Effector memory CD8-positive, alpha-beta T cell (primary cell): ENCODE data around the gene REX1BD.
"Not testable (repeated sequence)": the region's sequence is repeated elsewhere in the genome, so short reads cannot be mapped to it uniquely, and the experiment has no call there.

Source experiments
- ATAC-seq: fragments of 150-1000 bp; cut with Tn5 transposase; replicated peaks from 2 replicates; pipeline ENCODE4 v1.10.0; 2021; ENCODE audit warnings: mild to moderate bottlenecking, moderate library complexity
- DNase-seq, 3 experiments: peaks; one replicate each; pipeline ENCODE4 v3.0.0; 2021
- H3K27ac Mint-ChIP-seq, 2 donors: one replicate each; pipeline ENCODE4 v1.8.0; 2022; ENCODE audit warnings: mild to moderate bottlenecking in 2 of 2, mixed read lengths in 2 of 2, moderate library complexity in 2 of 2
- H3K27me3 Mint-ChIP-seq, 2 donors: one replicate each; pipeline ENCODE4 v1.8.0; 2022; ENCODE audit warnings: mixed read lengths in 2 of 2
- H3K36me3 Mint-ChIP-seq: one replicate; pipeline ENCODE4 v1.8.0; 2022; ENCODE audit warnings: mild to moderate bottlenecking, moderate library complexity, mixed read lengths; ENCODE audit not compliant: insufficient read depth
- H3K4me1 Mint-ChIP-seq, 2 donors: one replicate each; pipeline ENCODE4 v1.8.0; 2022; ENCODE audit warnings: low read depth in 2 of 2, mixed read lengths in 2 of 2
- H3K4me3 Mint-ChIP-seq, 2 donors: one replicate each; pipeline ENCODE4 v1.8.0; 2022; ENCODE audit warnings: mild to moderate bottlenecking in 2 of 2, mixed read lengths in 2 of 2, moderate library complexity in 2 of 2
- H3K9me3 Mint-ChIP-seq, 2 donors: one replicate each; pipeline ENCODE4 v1.8.0; 2022; ENCODE audit warnings: mixed read lengths in 2 of 2

REX1BD gene

DNA sequence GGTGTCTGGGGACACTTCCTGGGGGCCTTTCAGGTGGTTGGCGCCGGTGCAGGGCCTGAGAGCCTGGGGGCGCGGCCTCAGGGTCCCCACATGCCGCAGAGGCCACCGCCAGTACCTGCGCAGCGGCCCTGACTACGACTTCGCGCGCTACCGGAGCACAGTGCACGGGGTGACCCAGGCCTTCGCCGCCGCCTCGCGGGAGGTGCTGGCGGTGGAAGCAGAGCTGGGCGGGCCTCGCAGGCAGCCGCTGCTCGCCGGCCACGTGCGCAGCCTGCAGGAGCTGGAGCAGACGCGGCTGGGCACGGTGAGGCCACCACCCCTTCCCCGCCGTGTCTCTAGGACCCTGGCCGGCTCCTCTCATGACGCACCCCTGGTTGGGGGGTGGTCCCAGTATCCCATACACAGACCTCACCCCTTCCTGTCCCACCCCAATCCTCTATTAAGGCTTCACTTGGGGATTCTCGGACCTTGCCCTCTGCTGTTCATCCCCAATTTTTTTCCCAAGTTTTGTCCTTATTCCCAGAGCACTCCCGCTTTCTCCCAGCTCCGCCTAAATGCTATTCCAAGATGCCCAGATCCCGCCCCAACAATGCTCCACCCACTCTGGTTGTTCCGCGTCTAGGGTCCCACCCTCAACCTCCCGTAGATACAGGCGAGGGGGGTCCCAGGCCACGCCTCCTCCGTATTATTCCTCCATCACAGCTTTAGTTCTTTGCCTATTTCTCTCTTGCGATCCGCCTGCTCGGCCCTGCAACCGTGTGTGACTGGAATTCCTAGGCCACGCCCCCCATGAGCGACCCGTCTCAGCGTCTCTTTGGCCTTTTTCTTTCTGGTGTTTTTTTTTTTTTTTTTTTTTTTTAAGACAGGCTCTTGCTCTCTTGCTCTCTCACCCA, 1.0 kb downstream of the REX1BD start:
- Mint-ChIP-seq H3K9me3 (no peaks in the 10 kb centered on the region), H3K36me3 (peaks cover 37% of the 10 kb centered on the region), H3K27me3 (no peaks in the 10 kb centered on the region), H3K4me3 (peak overlapping the region; percentile 82 to 84), H3K27ac (peak overlapping the region; percentile 83 to 95), H3K4me1 (peaks cover 14 to 29% of the 10 kb centered on the region in 2 donors)
- peak; percentile 69 for ATAC-seq
- peak; percentile 73 to 80 (median 75) for DNase-seq

DNA sequence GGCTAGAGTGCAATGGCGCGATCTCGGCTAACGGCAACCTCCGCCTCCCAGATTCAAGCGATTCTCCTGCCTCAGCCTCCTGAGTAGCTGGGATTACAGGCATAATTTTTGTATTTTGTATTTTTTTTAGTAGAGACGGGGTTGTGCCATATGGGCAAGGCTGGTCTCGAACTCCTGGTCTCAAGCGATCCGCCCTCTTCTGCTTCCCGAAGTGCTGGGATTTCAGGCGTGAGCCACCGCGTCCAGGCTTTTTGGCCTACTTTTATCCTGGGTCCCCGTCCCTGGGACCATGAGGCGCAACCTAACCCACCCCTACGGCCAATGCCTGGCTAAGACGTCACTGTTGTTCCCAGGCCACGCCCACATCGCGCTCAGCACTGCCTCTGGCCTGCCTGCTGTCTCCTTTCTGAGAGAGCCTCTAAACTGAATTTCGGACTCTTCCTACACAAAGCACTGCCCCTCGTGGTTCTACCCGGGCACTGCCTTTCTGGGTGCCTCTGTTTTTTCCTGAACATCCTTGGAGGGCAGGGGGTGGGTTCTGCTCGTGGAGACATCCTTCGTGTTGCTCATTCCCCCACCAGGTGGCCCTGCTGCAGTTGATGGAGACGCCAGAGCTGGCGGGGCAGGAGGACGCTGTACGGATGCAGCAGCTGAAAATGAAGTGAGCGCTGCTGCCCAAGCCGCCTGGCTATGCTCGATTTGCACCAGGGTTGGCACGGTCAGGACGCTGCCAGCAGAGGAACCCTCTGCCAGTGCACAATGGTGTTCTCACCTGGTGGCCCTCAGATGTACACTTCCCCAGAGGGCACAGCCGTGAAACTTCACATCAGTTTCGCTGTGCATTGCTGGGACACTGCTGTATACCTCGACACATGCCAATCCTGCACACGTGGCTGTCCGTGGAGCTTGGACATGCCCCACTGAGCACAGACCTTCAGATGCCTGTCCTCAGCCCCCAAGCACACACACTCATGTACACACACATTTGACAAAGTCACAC, 2.0 kb downstream of the REX1BD start:
- Mint-ChIP-seq H3K27me3 (no peaks in the 10 kb centered on the region), H3K4me1 (peaks cover 17 to 31% of the 10 kb centered on the region in 2 donors), H3K27ac (peak overlapping the region in 1 of 2 donors; percentile 95), H3K36me3 (peaks cover 35% of the 10 kb centered on the region), H3K4me3 (peak overlapping the region; percentile 82 to 84), H3K9me3 (no peaks in the 10 kb centered on the region)
- DNase-seq (no peak), ATAC-seq (no peak)

DNA sequence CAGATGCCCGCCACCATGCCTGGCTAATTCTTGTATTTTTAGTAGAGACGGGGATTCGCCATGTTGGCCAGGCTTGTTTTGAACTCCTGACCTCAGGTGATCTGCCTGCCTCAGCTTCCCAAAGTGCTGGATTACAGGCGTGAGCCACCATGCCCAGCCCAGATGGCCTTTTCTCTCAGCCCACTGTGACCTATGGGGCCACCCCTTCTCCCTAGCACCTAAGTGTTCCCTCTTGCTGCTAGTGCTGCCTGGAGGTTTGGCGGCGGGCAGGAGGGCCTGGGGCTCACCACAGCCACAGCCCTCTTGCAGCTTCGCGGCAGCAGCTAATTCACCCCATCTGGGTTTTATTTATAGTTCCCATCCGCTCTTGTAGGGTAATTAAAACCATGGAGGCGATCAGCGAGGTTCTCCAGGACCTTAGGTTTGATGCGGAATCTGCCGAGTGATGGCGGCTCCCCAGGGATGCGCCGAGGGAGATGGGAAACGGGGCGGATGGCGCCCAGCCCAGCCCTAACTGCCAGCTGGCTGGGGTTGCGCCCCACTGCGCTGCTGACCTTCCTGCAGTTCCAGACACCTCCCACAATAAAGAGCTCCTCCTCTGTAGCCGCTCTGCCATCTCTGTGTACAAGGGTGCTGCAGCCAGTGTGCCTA, 3.3 kb downstream of the REX1BD start:
- no peak for DNase-seq
- Mint-ChIP-seq H3K27me3 (no peaks in the 10 kb centered on the region), H3K36me3 (peaks cover 36% of the 10 kb centered on the region), H3K27ac (no peak overlapping the region), H3K9me3 (no peaks in the 10 kb centered on the region), H3K4me1 (peaks cover 23 to 34% of the 10 kb centered on the region in 2 donors), H3K4me3 (peak overlapping the region; percentile 44 to 45)
- ATAC-seq: no peak

DNA sequence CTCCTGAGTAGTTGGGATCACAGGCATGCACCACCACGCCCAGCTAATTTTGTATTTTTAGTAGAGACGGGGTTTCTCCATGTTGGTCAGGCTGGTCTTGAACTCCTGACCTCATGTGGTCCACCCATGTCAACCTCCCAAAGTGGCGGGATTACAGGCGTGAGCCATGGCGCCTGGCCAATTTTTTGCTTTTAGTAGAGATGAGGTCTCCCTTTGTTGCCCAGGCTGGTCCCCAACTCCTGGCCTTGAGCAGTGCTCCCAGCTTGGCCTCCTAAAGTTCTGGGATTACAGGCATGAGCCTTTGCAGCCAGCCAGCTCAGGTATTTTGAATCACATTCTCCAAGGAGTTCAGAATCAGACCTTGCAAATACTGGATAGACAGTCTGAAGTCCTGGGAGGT, 4.1 kb downstream of the REX1BD start:
- H3K27ac Mint-ChIP-seq, ATAC-seq, H3K9me3 Mint-ChIP-seq: not testable (repeated sequence)

DNA sequence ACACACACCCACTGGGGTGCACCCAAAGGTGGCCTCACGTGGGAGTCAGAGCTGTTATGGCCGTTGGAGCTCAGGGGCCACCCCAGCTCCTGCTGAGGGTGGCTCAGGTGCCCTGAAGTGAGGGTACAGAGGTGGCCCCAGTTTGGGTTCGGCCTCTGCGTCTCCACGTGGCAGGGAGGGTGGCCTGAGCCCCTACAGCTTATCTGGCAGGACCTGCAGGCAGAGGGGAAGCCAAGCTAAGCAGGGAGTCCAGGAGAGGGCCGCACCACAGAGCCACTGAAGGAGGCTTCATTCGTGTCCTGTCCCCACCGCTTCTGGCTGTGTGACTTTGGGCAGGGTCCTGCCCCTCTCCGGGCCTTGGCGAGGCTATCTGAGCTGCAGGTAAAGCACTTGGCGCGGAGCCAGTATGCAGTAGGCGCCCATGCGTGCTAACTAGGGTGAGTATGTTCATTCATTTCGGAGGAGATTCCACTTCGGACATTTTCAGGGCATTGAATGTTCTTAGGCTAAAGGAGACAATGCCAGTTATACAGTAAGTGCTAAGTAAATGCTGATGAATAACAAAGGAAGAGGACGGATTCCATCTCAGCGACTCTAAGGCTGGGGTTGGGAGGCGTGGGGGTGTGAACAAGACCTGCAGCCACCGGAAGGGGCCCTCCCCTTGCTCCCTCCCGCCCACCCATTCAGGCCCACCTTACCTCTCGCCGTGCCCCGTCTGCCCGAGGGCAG, 4.9 kb downstream of the REX1BD start:
- Mint-ChIP-seq H3K9me3 (no peaks in the 10 kb centered on the region), H3K4me3 (peak overlapping the region; percentile 59 to 68), H3K36me3 (peaks cover 32% of the 10 kb centered on the region), H3K4me1 (peaks cover 18 to 25% of the 10 kb centered on the region in 2 donors), H3K27ac (peak overlapping the region in 1 of 2 donors; percentile 35), H3K27me3 (peaks cover 0 to 5% of the 10 kb centered on the region in 2 donors)
- ATAC-seq (no peak), DNase-seq (no peak)

More for the DNA sequence above, 4.1 kb downstream of the REX1BD start:
- H3K27me3 Mint-ChIP-seq, DNase-seq, H3K4me3 Mint-ChIP-seq: not testable (repeated sequence)
- Mint-ChIP-seq H3K36me3 (peaks cover 36% of the 10 kb centered on the region), H3K4me1 (peaks cover 24 to 32% of the 10 kb centered on the region in 2 donors)

DNA sequence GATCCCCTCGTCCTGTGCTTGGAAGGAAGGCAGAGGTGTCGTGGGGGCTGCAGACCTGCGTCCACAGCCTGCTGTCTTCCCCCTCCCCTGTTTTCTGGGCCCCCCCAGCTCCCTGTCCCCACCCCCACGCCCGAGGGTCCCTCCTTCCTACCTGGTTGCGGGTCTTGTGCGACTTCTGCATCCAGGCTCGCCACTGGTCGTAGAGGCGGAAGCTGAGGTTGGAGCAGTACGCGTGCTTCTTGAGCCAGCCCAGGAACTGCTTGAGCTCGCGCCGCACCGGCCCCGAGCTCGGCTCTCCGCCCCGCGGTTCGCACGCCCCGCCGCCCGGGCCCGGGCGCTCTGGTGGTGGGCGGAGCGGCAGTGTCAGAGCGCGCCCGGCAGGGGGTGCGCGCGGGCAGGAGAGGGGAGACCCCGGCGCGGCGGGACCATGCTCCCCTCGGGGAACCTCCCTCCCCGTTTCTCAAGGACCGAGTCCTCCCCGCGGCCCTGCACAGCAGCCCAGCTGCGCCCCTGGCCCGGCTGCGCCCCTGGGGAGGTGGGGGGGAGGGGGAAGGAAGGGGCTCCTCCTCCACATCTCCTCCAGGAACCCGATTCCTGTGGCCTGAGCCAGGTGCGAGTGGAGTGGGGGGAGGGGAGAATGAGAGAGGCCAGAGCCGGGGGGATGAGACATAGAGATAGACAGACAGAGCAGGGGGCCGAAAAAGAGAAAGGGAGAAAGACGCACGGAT, 5.7 kb downstream of the REX1BD start:
- peaks cover 18 to 25% of the 10 kb centered on the region in 2 donors for H3K4me1 Mint-ChIP-seq
- H3K4me3 Mint-ChIP-seq: peak overlapping the region; percentile 56 to 59
- ATAC-seq: peak; percentile 66
- peak overlapping the region in 1 of 2 donors; percentile 57 for H3K27ac Mint-ChIP-seq
- H3K27me3 Mint-ChIP-seq: peaks cover 0 to 12% of the 10 kb centered on the region in 2 donors
- no peaks in the 10 kb centered on the region for H3K9me3 Mint-ChIP-seq
- H3K36me3 Mint-ChIP-seq: peaks cover 29% of the 10 kb centered on the region
- DNase-seq: peak; percentile 69 to 78 (median 69)

DNA sequence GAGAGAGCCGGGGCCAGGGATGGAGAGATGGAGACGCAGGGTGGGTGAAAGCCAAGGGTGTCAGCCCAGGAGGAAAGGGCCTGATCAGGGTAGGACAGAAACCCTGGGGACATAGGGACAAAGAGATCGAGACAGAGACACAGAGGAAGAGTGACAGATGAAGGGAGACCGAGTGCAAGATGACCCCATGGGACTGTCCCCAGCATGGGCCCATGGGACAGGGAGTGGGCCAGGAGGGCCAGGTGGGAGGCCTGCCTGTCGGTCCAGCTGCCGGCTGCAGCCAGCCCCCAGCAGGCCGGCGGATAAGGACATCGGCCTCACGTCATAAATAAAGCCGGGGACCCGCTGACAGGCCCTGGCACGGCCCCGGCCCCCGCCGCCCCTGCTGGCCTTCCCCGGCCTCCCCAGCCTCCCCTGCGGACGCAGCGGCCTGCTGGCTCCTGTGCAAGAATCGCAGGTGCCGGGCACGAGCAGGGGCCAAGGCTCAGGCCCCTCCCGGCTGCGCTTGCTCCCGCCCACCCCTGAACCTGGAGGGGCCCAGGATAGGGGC, 6.3 kb downstream of the REX1BD start:
- peak; percentile 9 for ATAC-seq
- no peak for DNase-seq
- no peaks in the 10 kb centered on the region for H3K9me3 Mint-ChIP-seq
- peaks cover 23% of the 10 kb centered on the region for H3K36me3 Mint-ChIP-seq
- peaks cover 14 to 20% of the 10 kb centered on the region in 2 donors for H3K4me1 Mint-ChIP-seq
- peaks cover 0 to 18% of the 10 kb centered on the region in 2 donors for H3K27me3 Mint-ChIP-seq
- H3K4me3 Mint-ChIP-seq: peak overlapping the region; percentile 56 to 59
- H3K27ac Mint-ChIP-seq: peak overlapping the region in 1 of 2 donors; percentile 57

DNA sequence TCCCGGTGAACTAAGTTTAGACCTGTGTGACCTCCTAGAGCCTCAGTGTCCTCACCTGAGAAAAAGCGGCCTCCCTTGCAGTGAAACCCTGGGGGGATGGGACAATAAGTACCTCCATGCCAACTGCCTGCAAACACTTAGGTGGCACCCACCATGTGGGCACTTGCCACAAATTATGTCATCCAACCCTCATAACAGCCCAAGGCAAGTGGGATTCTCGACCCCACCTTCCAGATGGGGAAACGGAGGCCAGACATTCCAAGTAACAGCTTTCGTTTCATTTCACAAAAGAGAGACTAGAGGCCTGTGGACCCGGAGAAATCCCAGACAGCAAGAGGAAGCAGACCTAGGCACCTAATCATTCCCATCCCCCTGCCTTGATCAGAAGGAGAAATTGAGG, 6.9 kb downstream of the REX1BD start:
- peak overlapping the region; percentile 19 to 33 for H3K4me3 Mint-ChIP-seq

DNA sequence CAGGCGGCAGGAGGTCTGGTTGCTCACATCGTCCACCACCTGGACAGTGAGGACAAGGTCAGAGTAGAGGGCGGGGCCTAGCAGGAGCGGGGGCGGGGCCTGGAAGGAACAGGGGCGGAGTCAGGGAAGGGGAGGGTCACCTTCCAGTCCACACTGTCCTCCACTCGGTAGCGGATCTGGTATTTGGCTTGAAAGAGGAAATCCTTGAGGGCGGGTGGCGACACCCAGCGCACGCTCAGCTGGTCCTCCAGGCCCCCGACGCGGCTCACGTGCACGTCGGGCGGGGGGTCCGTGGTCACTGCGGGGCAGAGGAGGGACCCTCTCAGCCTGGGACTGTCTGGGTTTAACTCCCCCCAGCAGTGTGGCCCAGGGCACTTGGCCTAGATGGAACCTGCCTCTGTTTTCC, 8.2 kb downstream of the REX1BD start:
- DNase-seq: no peak
- H3K4me3 Mint-ChIP-seq: no peak overlapping the region

More for the DNA sequence above, 6.9 kb downstream of the REX1BD start:
- H3K4me1 Mint-ChIP-seq: peaks cover 12 to 19% of the 10 kb centered on the region in 2 donors
- peaks cover 18% of the 10 kb centered on the region for H3K36me3 Mint-ChIP-seq
- peaks cover 0 to 23% of the 10 kb centered on the region in 2 donors for H3K27me3 Mint-ChIP-seq
- ATAC-seq: no peak
- no peaks in the 10 kb centered on the region for H3K9me3 Mint-ChIP-seq
- no peak overlapping the region for H3K27ac Mint-ChIP-seq
- DNase-seq: no peak

DNA sequence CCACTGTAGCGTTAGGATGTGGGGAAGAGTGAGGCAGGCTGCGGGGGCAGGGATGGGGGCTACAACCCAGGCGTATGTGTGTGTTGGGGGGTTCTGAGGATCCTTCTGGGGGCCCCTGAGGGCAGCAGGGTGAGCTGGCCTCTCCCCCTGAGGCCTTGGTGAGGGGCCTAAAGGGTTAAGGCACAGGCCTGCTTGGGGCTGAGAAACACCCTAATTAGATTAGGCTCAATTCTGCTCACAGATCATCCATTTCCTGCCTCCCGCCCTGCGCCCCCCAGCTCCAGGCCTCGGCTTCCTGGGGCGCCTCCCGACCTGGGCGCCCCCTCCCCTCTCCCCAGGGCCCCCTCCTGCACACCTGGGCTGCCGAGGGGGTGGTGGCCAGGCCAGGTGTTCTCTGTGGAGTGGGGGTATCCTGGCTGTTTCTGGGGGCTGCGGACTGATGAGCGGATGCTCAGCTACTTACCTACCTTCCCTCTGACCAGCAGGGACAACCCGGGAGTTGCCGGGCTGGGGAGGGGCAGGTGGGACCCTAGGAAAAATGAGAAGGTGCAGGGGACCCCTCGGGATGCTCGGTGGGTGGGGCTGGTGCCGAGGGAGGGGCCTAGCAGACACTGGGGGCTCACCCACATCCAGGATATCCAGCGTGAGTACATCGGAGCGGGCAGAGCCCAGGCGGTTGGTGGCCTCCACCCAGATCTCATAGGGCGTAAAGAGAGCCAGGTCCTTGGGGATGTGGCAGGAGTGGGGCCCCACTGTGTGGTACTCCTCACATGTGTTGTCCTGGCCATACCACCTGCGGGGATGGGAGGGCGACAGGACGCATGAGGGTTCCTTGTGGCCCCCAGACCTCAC, 9.4 kb downstream of the REX1BD start:
- ATAC-seq: no peak
- Mint-ChIP-seq H3K27ac (no peak overlapping the region), H3K4me1 (peaks cover 14 to 15% of the 10 kb centered on the region in 2 donors), H3K27me3 (peaks cover 16 to 49% of the 10 kb centered on the region in 2 donors), H3K9me3 (no peaks in the 10 kb centered on the region), H3K4me3 (no peak overlapping the region), H3K36me3 (peaks cover 3% of the 10 kb centered on the region)
- DNase-seq: no peak

More for the DNA sequence above, 8.2 kb downstream of the REX1BD start:
- no peaks in the 10 kb centered on the region for H3K9me3 Mint-ChIP-seq
- peaks cover 5% of the 10 kb centered on the region for H3K36me3 Mint-ChIP-seq
- H3K4me1 Mint-ChIP-seq: peaks cover 12 to 14% of the 10 kb centered on the region in 2 donors
- no peak for ATAC-seq
- no peak overlapping the region for H3K27ac Mint-ChIP-seq
- H3K27me3 Mint-ChIP-seq: peaks cover 6 to 36% of the 10 kb centered on the region in 2 donors

DNA sequence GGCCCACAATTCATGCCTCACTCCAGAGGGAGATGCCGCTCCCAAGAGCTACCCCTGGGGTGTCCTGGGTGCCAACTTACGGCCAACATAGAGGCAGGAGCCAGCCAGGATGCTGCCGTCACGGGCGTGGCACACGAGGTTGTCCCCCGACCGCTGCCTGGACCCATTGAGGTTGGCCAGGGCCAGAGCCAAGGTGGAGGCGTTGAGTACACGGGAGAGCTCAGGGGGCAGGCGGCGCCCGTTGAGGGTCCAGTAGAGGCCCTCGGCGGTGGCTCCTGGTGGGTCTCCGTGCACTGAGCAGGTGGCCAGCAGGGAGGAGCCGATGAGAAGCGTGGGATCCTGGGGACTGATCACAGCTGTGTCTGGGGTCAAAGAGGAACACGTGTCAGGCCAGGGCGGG, 10.9 kb downstream of the REX1BD start:
- Mint-ChIP-seq H3K36me3 (peaks cover 3% of the 10 kb centered on the region), H3K27ac (no peak overlapping the region), H3K27me3 (peaks cover 23 to 59% of the 10 kb centered on the region in 2 donors), H3K9me3 (no peaks in the 10 kb centered on the region), H3K4me3 (no peak overlapping the region), H3K4me1 (peaks cover 14 to 17% of the 10 kb centered on the region in 2 donors)
- DNase-seq: no peak
- ATAC-seq: no peak
